NCI-H2171 treated with DMSO at 0.1 percent for 48 hours (cell line): ENCODE measurements around the gene MYH10.

Experiments
- DNase-seq: peaks from one replicate; lab custom pipeline; 2025; lab: John Stamatoyannopoulos, UW

Gene MYH10

GRCh38 chr17:8494506-8495111, 135.9 kb downstream of the MYH10 start:
- DNase-seq, result no peak

- no peak for DNase-seq
Observed at GRCh38 chr17:8494021-8494420, 136.5 kb downstream of the MYH10 start.

- DNase-seq, result no peak
Observed at GRCh38 chr17:8492121-8492520, 138.4 kb downstream of the MYH10 start.

GRCh38 chr17:8490256-8491023, 140.1 kb downstream of the MYH10 start:
- no peak for DNase-seq

- no peak for DNase-seq
Observed at GRCh38 chr17:8489841-8490240, 140.7 kb downstream of the MYH10 start.

- no peak for DNase-seq
Observed at GRCh38 chr17:8488901-8489300, 141.6 kb downstream of the MYH10 start.

- no peak for DNase-seq
Observed at GRCh38 chr17:8488491-8488890, 142.0 kb downstream of the MYH10 start.

GRCh38 chr17:8487743-8488142, 142.8 kb downstream of the MYH10 start:
- no peak for DNase-seq

GRCh38 chr17:8487130-8487645, 143.3 kb downstream of the MYH10 start:
- DNase-seq, result no peak

GRCh38 chr17:8485491-8485890, 145.0 kb downstream of the MYH10 start:
- DNase-seq, result no peak

GRCh38 chr17:8484465-8484864, 146.1 kb downstream of the MYH10 start:
- no peak for DNase-seq

GRCh38 chr17:8482546-8482945, 148.0 kb downstream of the MYH10 start:
- no peak for DNase-seq

- no peak for DNase-seq
Observed at GRCh38 chr17:8481703-8482102, 148.8 kb downstream of the MYH10 start.

GRCh38 chr17:8481089-8481488, 149.4 kb downstream of the MYH10 start:
- DNase-seq, result no peak

- DNase-seq, result no peak
Observed at GRCh38 chr17:8480011-8480976, 150.2 kb downstream of the MYH10 start.

GRCh38 chr17:8479431-8479947, 151.0 kb downstream of the MYH10 start:
- no peak for DNase-seq

- DNase-seq, result no peak
Observed at GRCh38 chr17:8477715-8478441, 152.6 kb downstream of the MYH10 start.

GRCh38 chr17:8477171-8477570, 153.4 kb downstream of the MYH10 start:
- DNase-seq, result no peak

- DNase-seq, result no peak
Observed at GRCh38 chr17:8476741-8477140, 153.8 kb downstream of the MYH10 start.

GRCh38 chr17:8475781-8476180, 154.7 kb downstream of the MYH10 start:
- DNase-seq, result no peak

- no peak for DNase-seq
Observed at GRCh38 chr17:8475227-8475626, 155.3 kb downstream of the MYH10 start.
